ENCODE measurements around the gene CPN2.

The CPN2 gene

DNA sequence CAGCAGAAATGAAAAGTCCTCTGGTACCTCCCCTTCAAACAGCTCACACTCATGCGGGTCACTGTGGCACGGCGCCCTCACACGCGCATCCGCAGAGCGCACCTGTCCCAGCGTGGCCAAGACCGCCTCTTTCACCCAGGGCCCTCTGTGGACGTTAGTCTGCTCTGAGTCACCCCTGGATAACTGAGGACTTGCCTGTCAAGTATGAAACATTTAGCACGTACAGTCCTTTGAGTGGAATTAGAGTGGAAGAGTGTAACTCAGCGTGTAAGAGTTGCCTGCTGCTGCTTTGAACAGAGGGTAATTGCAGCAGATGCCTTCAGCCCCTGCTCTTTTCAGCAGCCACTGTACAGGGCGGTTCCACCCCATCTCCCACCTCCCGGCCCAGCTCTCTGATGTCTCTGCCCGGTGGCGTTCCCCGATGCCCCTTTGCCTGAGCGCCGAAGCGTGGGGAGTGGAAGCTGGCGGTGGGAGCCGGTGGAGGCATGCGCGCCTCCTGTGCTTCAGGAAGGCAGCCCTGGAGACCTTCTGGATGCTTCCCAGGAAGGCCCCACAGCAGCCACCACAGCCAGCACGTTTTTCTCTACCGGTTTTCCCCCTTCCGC lies 23.0 kb downstream of the CPN2 start:
- DNase-seq (ENCODE audit: low read depth in 3 of 3), result no peak

DNA sequence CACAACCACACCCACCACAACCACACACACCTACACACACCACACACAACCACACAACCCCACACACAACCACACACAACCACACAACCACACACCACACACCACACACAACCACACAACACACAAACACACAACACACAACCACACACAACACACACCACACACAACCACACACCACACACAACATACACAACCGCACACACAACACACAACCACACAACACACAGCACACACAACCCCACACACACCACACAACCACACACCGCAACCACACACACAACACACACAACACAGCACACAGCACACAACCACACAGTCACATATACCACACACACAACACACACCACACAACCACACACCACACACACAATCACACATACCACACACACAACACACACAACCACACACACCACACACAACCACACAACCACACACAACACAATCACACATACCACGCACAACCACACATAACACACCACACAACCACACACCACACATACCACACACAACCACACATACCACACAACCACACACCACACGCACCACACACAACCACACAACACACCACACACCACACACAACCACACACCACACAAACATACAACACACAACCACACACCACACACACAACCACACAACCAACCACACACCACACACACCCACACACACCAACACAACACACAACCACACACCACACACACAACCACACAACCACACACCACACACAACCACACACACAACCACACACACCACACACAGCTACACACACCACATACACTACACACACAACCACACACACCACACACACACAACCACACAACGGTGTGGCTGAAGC lies 23.7 kb downstream of the CPN2 start:
- DNase-seq (ENCODE audit: low read depth in 3 of 3), result no peak

DNA sequence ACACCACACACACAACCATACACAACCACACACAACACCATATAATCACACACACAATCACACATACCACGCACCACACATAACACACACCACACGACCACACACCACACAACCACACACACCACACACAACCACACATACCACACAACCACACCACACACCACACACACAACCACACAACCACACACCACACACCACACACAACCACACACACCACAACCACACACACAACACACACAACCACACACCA lies 24.2 kb downstream of the CPN2 start:
- no peak for DNase-seq (ENCODE audit: low read depth in 3 of 3)

DNA sequence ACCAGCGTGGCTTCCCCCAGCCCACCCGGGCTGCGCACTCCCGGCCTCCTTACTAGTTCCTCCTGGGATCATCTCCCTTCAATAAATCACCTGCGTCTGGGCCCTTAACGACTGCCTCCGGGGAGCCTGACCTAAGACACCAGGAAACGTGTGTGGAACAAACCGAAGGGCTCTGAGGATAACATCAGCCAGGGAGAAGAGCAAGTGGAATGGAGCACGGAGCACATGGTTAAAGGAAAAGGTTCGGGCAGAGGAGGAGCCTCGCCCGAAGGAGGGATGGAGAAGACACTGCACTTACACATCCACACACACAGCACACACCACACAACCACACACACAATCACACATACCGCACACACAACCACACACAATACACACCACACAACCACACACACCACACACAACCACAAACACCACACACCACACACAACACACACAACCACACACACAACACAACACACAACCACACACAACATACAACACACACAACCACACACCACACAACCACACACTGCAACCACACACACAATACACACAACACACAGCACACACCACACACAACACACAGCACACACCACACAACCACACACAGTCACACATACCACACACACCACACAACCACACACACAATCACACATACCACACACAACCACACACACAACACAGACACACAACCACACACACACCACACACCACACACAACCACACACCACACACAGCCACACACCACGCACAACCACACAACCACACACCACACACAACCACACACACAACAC lies 24.7 kb downstream of the CPN2 start:
- DNase-seq (ENCODE audit: low read depth in 3 of 3), result no peak

DNA sequence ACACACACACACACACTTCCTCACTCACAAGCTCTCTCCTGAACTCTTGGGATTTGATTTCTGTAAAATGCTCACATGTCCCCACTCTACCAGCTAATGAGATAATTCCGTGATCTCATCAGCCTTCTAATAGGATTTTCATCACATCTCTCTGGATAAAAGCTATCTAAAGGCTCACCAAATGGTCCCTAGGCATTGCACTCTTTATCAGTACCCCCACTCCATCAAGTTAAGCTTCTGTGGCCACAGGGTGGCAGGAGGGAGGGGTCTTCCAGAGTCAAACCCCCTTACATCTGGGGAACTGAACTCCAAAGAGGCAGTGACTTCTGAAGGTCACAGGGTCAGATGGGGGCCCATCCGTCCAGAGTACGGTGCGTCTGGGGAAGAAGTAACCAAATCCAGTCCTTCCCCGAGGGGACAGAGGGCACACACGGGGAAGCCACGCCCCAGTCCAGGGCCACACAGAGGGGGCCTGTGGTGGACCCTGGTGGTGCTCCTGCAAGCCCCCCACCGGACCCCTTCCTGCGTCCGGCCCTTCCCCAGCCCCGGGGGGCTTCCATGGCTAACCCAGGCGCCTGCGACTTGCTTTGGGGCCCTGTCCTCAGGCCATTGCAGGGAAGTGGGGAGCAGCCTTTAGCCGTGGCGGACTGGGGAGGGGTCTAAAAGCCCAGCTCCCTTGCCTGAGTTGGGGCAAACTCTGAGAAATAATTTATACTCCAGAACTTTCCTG lies 25.5 kb downstream of the CPN2 start:
- no peak for DNase-seq (ENCODE audit: low read depth in 3 of 3)

DNA sequence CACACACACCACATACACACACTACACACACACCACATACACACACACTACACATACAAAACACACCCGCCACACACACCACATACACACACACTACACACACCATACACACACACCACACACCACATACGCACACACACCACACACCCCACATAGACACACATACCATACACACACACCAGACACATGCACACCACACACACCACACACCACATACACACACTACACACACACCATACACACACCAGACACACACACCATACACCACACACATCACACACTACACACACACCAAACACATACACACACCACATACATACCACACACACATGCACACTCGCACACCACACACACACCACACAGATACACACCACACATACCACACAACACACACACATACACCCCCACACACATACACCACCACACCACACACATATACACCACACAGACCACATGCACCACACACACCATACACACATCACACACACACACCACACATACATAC lies 26.3 kb downstream of the CPN2 start:
- no peak for DNase-seq (ENCODE audit: low read depth in 3 of 3)

DNA sequence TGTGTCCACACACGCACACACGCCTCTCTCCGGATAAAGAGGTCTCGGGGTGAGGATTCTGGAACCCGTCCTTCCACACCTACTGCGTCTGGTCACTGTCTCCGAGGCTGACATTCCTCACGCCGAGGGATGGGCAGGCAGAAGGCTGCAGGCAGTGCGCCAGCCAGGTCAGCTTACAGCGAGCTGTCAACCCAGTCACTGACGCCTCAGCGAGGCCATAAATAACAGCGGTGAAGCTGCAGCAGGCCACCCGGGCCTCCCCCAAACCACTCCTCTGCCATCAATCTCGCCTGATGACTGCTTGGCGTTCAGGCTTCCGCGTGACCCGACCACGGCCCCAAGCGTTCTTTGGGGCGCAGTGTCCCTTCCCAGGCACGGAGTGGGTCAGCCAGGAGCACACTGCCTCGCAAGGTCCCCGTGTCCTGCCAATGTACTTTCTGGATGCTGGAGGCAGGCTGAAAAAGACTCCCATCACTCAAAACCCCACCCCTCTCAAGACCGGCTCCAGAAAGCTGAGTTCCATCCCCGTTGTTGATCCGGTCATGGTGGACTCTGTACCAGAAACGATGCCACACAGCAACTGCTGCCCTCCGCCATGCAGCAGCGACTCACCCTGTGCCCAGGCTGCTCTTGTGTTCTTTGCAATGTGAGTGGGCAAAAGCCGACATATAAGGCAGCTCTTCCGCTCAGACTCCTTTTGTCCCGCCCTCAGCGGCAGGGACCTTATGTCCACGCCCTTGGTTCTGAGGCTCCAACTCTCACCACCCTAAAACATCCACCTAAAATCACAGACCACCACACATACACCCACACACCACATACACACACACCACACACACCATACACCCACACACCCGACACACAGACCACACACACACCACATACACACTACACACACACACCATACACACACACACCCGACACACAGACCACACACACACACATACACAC lies 27.1 kb downstream of the CPN2 start:
- DNase-seq (ENCODE audit: low read depth in 3 of 3), result no peak

DNA sequence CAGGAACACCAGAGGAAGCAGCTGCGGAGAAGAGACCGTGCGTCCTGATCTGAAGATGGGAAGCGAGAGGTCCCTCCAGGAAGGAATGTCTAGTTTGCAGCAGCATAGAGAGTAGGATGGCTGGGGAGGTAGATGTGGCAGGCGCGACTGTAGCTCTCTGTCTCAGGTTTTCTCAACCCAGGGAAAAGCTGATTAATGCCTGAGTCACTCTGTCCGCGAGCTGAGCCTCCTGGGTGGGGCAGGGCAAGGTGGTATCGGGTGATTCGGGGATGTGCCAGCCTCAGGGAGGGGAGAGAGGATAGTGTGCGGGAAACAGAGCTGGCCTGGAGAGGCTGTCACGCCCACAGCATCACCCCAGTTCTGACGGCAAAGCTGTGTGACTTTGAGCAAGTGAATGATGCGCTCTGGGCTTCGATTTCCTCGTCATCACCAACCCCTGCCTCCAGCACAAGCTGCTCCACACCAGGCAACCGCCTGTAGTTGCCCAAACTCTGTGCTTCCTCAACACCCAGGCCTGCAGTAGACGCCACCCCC lies 28.4 kb downstream of the CPN2 start:
- peak in 1 of 3 donors; percentile 26 for DNase-seq (ENCODE audit: low read depth in 3 of 3)

DNA sequence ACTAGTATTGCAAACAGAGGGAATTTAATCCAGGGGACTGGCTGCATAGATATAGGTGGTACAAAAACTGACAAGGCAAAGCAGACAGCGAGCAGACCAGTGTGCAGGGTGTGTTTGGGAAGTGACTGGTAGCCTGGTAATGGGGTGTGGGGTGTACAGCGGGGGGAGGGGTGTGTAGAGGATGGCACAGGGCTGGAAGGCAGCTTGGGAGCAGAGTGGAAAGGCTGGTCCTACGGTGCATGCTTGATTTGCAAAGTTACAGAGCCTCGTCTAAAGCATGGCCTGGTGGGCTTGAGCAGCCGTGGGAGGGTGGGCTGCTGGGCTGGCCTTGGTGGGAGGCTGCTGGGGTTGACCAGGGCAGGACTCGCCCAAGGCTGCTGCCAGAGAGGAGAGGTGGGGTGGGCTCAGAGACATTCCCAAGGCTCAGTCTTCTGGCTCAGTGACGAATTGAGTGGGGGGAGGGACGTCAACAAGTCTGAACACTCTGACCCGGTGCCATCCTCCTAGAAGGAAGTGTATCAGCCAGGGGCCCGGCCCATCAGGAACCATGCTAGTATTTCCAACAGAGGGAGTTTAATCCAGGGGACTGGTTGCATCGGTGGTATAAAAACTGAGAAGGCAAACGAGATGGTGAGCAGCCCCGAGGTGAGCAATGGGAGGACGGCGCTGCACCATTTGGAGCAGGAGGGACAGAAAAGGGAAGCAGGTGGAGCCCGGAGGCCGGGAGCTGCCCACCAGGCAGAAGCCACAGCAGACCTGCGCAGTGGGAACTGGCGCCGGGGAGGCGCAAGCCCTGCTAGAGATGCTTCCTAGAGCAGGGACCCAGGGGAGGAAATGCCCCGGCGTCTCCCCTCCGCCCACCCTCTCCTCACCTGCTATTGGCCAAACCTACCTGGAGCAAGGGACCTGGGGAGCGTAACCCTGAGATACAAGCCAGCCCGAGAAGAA lies 29.2 kb downstream of the CPN2 start:
- no peak for DNase-seq (ENCODE audit: low read depth in 3 of 3)

DNA sequence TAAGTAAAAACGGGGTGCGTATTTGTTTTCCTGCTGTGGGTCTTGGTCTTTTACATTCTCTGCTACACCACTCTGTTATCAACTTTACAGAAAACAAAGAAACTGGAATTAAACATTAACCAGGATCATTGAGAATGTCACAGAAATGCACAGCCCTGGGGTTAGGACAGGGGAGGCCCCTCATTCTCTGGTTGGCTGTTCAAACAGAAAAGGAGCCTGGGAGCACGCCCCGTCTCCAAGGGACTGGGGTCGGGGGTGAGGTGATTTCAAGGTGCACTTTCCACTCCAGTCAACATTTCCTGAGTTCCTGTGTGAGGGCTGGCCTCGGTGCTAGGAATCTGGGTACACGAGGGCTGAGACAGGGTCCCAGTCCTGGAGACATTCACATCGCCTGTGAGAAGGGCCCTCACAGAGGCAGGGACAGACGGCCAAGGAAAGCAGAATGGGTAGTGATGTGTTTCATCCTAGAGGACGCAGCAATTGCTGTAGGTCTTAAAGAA lies 30.3 kb downstream of the CPN2 start:
- DNase-seq (ENCODE audit: low read depth in 3 of 3), result no peak

DNA sequence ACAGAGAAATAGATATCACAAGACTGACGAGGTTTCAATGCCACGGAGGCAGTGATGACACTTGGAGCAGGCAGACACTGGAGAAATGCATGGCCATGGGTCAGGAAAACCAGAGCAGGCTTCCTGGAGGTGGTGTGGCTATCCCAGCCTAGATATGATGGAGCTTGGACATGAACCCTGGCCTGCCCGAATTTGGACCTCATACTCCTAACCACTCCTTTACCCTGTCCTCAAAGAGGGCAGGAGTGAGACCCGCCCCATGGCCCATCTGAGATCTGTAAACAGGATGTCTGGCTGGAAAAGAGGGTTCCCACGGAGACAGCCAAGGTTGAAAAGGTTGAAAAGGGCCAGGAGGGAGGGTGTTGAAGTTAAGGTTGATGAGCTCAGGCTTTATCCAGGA lies 31.0 kb downstream of the CPN2 start:
- DNase-seq (ENCODE audit: low read depth in 3 of 3), result no peak

DNA sequence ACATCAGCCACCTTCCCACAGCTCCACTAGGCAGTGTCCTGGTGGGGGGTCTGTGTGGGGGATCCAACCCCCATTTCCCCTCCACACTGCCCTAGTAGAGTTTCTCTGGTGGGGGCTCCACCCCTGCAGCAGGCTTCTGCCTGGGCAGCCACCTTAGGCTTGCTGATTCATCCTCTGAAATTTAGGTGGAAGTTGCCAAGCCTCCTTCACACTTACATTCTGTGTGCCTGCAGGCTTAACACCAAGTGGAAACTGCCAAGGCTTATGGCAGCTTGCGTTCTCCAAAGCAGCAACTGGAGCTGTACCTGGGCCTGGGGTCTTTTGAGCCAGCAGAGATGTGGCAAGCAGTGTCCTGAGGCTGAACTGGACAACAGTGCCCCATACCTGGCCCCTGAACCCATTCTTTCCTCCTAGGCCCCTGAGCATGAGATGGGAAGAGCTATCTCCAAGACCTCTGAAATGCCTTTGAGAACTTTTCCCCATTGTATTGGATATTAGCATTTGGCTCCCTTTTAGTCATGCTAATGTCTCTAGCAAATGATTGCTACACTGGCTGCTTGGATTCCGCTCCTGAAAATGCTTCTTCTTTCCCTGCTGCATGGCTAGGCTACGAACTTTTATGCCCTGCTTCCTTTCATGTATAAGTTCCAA lies 32.5 kb downstream of the CPN2 start:
- no peak for DNase-seq (ENCODE audit: low read depth in 3 of 3)

DNA sequence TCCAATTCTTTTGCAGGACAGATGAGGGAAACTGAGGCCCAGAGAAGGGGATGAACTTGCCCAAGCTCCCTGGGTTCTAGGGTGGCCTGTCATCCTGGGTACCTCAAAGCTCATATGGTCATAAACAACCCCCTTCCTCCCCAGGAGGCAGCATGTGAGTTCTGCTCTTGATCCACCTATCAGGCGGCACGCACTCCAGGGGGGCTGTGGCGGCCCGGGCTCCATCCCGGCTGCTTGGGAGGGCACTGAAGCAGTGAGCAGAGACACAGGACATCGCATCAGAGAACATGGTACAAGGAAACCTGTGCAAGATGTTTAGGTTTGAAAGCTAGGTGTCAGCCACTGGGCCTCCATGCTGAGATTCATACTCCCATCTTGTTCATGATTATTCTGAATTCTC lies 34.2 kb downstream of the CPN2 start:
- DNase-seq (ENCODE audit: low read depth in 3 of 3), result no peak

DNA sequence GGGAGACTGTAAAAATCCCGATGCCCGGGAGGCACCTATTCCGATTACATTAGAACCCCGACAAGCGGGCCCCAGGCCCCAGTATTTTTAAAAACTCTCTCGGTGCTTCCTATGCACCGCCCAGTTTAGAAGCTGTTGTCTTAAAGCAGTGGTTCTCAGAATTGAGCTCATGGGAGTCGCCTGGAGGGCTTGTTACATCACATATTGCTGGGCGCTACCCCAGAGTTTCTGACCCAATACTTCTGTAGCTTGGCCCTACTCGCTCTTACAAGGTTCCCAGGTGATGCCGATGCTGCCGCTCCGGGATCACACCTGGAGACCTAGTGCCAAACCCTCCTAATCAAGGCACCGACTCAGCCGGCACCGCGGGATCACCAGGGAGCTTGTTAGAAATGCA lies 35.2 kb downstream of the CPN2 start:
- DNase-seq (ENCODE audit: low read depth in 3 of 3), result no peak

DNA sequence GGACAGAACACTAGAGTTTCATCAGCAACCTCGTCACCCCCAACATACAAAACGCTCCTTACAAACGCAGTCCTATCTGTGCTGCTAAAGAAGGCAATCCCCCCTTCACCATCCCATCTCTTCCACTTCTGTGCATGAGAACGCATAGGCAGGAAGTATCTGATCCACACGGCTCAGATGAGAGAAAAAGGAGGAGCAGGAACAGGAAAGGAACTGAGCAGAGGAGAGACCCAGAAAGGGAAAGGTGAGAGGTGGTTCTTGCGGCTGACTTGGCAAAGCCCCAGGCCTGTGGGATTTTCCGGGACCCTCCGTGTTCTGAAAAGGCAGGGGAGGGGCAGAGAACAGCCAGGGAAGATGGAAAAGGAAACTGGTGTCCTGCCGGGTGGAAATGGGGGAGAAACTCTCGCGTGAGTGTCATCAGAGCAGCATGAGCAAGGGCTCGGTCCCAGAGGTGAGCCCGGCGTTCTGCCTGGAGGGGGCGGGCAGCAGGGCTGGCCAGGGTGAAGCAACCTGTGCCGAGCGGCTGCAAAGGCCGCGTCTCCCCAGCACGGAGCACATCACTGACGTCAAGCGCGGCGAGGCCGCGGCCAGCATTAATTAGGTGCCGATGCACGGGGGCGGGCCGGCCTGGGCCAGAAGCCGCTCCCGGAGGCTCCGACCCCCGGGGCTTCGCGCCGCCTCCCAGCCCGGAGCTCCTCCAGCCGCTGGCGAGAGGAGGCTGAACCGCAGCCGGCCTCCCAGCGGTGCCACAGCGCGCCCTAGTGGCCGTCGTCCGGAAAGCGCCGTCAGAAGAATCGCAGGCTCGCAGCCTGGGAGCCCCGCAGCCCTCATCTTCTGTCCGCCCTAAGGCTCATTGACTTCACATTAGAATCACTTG lies 35.8 kb downstream of the CPN2 start:
- DNase-seq (ENCODE audit: low read depth in 3 of 3), result peak; percentile 59 to 79 (median 70)

DNA sequence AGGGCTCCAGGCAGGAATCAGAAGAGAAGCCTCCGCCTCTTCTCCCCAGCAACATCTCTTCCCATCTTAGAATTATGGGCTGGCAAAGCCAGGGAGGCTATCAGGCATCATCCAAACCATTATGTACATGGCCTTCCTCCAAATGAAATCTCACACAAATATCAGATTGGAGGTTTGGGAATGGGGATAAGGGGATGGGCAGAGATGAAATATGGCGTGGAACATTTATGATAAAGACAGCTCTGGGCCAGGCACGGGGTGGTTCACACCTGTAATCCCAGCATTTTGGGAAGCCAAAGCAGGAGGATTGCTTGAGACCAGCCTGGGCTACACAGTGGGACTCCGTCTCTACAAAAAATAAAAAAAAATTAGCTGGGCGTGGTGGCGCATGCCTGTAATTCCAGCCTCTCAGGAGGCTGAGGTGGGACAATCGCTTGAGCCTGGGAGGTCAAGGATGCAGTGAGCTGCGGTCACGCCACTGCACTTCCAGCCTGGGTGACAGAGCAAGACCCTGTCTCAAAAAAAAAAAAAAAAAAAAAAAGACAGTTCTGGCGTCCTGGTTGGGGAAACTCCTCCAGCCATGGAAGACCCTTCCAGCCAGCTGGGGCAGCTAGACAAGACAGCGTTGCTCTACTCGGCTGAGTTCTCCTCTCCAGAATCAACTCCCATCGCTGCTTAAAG lies 36.6 kb downstream of the CPN2 start:
- DNase-seq (ENCODE audit: low read depth in 3 of 3), result no peak
